Measurements from ENCODE around the gene TST. TPM values are rescaled to one million over a fixed set of nuclear protein-coding genes. Genes with fewer than 3 reads are reported as not detected.

The TST gene
- total and polyA plus RNA-seq, 9 of the 15 experiments (the other 6 are each of a cell fraction or from before 2014, with no cell fraction given): 1.4 to 26.9 (median 12.4) TPM

- ATAC-seq (no peak), DNase-seq (ENCODE audit: extremely low read depth in 1 of 4, low spot score in 3 of 4) (no peak), FAIRE-seq (no peak)
- intact Hi-C loops (cut with micrococcal nuclease): no loop called here
- H3K27ac ChIP-seq (ENCODE audit: extremely low read depth, low read depth, low read length): no peak overlapping the region
- in situ Hi-C loops (cut with MboI): no loop called here
- no peaks in the 10 kb centered on the region for H3K79me2 ChIP-seq (ENCODE audit: control insufficient read depth, insufficient read depth, low read length)
- 0% methylated on average over 4 of the region's 9 CpGs for WGBS (ENCODE audit: insufficient coverage, low coverage, missing lambda C conversion rate)
- no peaks in the 10 kb centered on the region for H3K9me1 ChIP-seq (ENCODE audit: control insufficient read depth, insufficient read depth, low read length)
- no peaks in the 10 kb centered on the region for H3K36me3 ChIP-seq (ENCODE audit: control insufficient read depth, insufficient read depth, low read length)
- TF ChIP-seq MECOM (CRISPR knock-in tag; IDR thresholded peaks at IDR 0.05): no peak
- TF ChIP-seq ESRRB (CRISPR knock-in tag; IDR thresholded peaks at IDR 0.05; ENCODE audit: borderline replicate concordance): no peak
- TF ChIP-seq NFRKB (IDR thresholded peaks at IDR 0.05; ENCODE audit: low read depth): no peak
- CTCF ChIA-PET (ENCODE audit: low intra/inter-chr PET ratio): no interaction called here
- no peak overlapping the region for H3K4me3 ChIP-seq
- no peak overlapping the region for H2AFZ ChIP-seq (ENCODE audit: low read depth, low read length)
- H3K9me3 ChIP-seq (replicated peaks; ENCODE audit: control insufficient read depth, insufficient read depth, low read depth, low read length): no peaks in the 10 kb centered on the region
- H3K27me3 ChIP-seq (ENCODE audit: control insufficient read depth in 2 of 2, insufficient read depth in 2 of 2, low read length in 2 of 2): peaks cover 14 to 74% of the 10 kb centered on the region in 2 experiments; a peak in 4 of 5 replicates
- no peaks in the 10 kb centered on the region; the same call in 1 of the 2 replicates for H4K20me1 ChIP-seq (replicated peaks; ENCODE audit: control insufficient read depth, insufficient read depth, low read length)
- no peak overlapping the region for H3K9ac ChIP-seq (ENCODE audit: insufficient read depth in 1 of 2, low read depth in 2 of 2, low read length in 2 of 2)
- no peak overlapping the region for H3K4me2 ChIP-seq (ENCODE audit: insufficient read depth, low read length)
- H3K4me1 ChIP-seq (replicated peaks in 1 of 2; ENCODE audit: control insufficient read depth in 2 of 2, insufficient read depth in 2 of 2, low read length in 2 of 2): no peaks in the 10 kb centered on the region; a peak in 1 of 5 replicates
- BruUV-seq (replicated peaks): no TSS peak
- POLR2A ChIA-PET: no interaction called here
Observed at GRCh38 chr22:37059876-37060449, 40.7 kb upstream of the TST start.

DNA sequence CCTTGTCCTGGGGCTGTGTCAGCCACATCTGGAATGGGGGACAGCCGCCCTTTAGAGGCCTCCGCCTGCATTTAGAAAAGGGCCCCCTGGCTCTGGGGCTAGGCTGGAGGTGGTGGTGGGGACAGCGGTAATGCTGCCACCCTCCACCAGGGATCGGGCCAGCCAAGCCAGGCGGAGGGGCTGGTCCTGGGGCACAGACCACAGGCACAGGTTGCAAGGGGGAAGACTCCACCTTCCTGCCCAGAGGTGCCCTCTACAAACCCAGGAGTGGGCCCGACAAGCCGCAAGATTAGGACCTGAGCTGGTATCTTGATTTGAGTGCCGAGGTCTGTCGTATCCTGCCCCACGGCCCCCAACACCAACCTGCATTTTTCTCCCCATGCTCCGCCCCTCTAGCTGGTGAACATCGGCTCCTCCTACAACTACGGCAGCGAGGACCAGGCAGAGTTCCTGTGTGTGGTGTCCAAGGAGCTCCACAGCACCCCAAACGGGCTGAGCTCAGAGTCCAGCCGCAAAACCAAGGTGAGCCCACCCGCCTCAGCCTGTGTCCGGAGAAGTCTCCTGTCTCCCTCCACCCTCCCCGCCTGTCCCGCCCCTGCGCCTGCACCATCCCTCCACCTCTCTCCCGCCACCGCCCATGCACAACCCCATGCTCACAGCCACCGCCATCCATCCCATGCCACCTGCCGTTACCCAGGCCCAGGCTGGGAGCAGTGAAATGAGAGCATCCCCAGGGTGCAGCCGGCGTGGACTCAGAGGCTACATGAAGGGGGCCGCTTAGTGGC, 39.9 kb upstream of the TST start:
- Histone ChIP-seq H3K27ac (ENCODE audit: extremely low read depth, low read depth, low read length) (no peak overlapping the region), H3K4me2 (ENCODE audit: insufficient read depth, low read length) (no peak overlapping the region), H3K4me1 (replicated peaks in 1 of 2; ENCODE audit: control insufficient read depth in 2 of 2, insufficient read depth in 2 of 2, low read length in 2 of 2) (peaks cover 0 to 2% of the 10 kb centered on the region in 2 experiments; a peak in 1 of 5 replicates), H3K4me3 (no peak overlapping the region), H3K9ac (ENCODE audit: insufficient read depth in 1 of 2, low read depth in 2 of 2, low read length in 2 of 2) (no peak overlapping the region), H3K27me3 (ENCODE audit: control insufficient read depth in 2 of 2, insufficient read depth in 2 of 2, low read length in 2 of 2) (peaks cover 14 to 74% of the 10 kb centered on the region in 2 experiments; a peak in 4 of 5 replicates), H2AFZ (ENCODE audit: low read depth, low read length) (no peak overlapping the region), H3K9me1 (ENCODE audit: control insufficient read depth, insufficient read depth, low read length) (no peaks in the 10 kb centered on the region), H3K36me3 (ENCODE audit: control insufficient read depth, insufficient read depth, low read length) (no peaks in the 10 kb centered on the region), H3K79me2 (ENCODE audit: control insufficient read depth, insufficient read depth, low read length) (no peaks in the 10 kb centered on the region), H3K9me3 (replicated peaks; ENCODE audit: control insufficient read depth, insufficient read depth, low read depth, low read length) (no peaks in the 10 kb centered on the region), H4K20me1 (replicated peaks; ENCODE audit: control insufficient read depth, insufficient read depth, low read length) (no peaks in the 10 kb centered on the region; the same call in 1 of the 2 replicates)
- BruUV-seq (replicated peaks): no TSS peak
- no peak for TF ChIP-seq ETV5 (CRISPR knock-in tag; IDR thresholded peaks at IDR 0.05; ENCODE audit: low read depth)
- TF ChIP-seq ZBTB11 (CRISPR knock-in tag; IDR thresholded peaks at IDR 0.05): no peak
- no peak for TF ChIP-seq TBP (optimal IDR thresholded peaks at IDR 0.05; ENCODE audit: low read depth, low read length)
- no peak for TF ChIP-seq ZNF316 (IDR thresholded peaks at IDR 0.05)
- no peak for TF ChIP-seq MEIS2 (IDR thresholded peaks at IDR 0.05; ENCODE audit: partially characterized antibody)
- DNase-seq (ENCODE audit: extremely low read depth in 1 of 4, low spot score in 3 of 4) (no peak), ATAC-seq (peak; percentile 23; the same call in 1 of the 3 replicates), FAIRE-seq (no peak)
- in situ Hi-C loops (cut with MboI): no loop called here
- intact Hi-C loops (cut with micrococcal nuclease): no loop called here
- CTCF ChIA-PET (ENCODE audit: low intra/inter-chr PET ratio): no interaction called here
- POLR2A ChIA-PET: no interaction called here
- WGBS (ENCODE audit: insufficient coverage, low coverage, missing lambda C conversion rate): 13% methylated on average over 15 of the region's 28 CpGs

Data from K562 (cell line).